Bronchial smooth muscle cell (primary cell): Measurements from ENCODE around the gene DOCK4. TPM values are rescaled to one million over a fixed set of nuclear protein-coding genes. Genes with fewer than 3 reads are reported as not detected.

Experiments
- total RNA-seq: library from RNA; depleted of rRNA; stranded (reverse); fragments of >200 nt; gene quantifications from 2 replicates; pipeline ENCODE4 v1.2.1, GENCODE V29; 2014

DOCK4 gene, protein sequence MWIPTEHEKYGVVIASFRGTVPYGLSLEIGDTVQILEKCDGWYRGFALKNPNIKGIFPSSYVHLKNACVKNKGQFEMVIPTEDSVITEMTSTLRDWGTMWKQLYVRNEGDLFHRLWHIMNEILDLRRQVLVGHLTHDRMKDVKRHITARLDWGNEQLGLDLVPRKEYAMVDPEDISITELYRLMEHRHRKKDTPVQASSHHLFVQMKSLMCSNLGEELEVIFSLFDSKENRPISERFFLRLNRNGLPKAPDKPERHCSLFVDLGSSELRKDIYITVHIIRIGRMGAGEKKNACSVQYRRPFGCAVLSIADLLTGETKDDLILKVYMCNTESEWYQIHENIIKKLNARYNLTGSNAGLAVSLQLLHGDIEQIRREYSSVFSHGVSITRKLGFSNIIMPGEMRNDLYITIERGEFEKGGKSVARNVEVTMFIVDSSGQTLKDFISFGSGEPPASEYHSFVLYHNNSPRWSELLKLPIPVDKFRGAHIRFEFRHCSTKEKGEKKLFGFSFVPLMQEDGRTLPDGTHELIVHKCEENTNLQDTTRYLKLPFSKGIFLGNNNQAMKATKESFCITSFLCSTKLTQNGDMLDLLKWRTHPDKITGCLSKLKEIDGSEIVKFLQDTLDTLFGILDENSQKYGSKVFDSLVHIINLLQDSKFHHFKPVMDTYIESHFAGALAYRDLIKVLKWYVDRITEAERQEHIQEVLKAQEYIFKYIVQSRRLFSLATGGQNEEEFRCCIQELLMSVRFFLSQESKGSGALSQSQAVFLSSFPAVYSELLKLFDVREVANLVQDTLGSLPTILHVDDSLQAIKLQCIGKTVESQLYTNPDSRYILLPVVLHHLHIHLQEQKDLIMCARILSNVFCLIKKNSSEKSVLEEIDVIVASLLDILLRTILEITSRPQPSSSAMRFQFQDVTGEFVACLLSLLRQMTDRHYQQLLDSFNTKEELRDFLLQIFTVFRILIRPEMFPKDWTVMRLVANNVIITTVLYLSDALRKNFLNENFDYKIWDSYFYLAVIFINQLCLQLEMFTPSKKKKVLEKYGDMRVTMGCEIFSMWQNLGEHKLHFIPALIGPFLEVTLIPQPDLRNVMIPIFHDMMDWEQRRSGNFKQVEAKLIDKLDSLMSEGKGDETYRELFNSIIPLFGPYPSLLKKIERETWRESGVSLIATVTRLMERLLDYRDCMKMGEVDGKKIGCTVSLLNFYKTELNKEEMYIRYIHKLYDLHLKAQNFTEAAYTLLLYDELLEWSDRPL (N-terminal part only)
- 10.4 and 21.8 TPM in 2 replicates for total RNA-seq

DNA sequence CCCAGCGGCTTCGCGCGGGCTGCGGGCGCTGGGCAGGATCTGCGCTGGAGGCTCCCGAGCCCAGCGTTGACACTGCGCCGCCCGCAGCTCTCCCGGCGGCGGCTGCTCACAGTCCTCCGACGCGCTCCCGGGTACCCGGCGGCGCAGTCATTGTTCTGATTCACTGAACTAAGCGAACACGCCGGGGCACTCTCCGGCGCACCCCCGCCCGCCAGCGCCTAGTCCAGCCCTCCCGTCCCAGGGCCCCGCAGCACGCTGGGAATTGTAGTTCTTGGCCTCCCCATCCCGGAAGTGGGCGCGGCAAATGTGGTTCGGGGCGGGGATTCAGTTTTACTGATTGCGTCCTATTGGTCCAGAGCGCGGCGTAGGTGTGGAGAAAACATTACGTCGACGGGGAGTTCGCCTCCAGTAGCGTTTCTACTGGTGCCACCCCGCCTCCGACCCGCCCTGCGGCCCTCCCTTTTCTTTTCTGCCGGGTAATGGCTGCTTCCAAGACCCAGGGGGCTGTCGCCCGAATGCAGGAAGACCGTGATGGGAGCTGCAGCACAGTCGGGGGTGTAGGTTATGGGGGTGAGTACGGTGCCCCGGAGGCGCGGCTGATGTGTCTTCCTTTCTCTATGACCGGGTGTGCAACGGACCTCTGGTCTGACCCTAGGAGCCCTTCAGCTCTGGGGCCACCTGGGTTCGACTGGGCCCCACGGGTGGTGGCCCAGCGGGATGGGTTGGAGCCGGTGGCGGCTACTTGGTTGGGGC is at the start of gene DOCK4, which contains the start of gene ZNF277:
Gene DOCK4 (minus strand): TSS at position 162 of the 753 bp plus-strand sequence. CDS start 261 bp downstream, outside the sequence.
Gene ZNF277 (plus strand): TSS at position 458 of the 753 bp plus-strand sequence. CDS start 22 bp downstream, at position 480.

Other genes starting within 250 kb of the DOCK4 start
- 66.4 and 67.8 TPM in 2 replicates for gene ZNF277, start 296 bp upstream of the DOCK4 start, total RNA-seq
- gene IFRD1, start 244.1 kb upstream of the DOCK4 start, total RNA-seq, result 41.4 and 46.7 TPM in 2 replicates